ENCODE data around the gene CRHBP.
"Not testable (repeated sequence)": the region's sequence is repeated elsewhere in the genome, so short reads cannot be mapped to it uniquely, and the experiment has no call there.

The CRHBP gene

DNA sequence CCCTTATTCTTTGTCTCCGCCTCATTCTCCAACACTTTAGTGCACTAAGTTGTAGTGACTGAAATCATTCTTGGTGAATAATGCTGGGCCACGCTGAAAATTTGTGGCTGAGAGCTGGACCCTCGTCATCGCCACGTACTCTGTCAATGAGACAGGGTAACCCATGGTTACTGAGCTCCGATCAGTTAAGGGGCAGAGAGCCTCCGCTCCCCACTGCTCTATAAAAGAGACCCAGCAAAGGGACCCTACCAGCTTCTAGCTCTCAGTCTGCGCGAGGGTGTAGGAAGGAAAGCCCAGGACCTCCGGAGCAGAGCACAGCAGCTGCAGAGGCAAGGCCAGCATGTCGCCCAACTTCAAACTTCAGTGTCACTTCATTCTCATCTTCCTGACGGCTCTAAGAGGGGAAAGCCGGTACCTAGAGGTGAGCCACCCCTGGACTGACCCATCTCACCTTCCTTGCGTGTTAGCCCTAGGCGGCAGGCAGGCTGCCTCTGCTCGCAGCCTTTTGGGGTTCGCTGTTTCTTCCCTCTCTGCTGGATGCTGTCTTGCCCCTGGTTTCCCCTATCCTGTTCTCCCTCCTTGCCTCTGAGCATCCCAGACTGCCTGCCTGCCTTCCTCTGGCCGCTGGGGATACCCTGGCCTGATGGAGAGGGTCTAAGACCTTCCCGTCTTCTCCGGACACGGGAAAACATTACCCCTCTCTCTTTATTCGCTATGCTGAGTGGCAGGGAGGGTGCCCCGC, at the start of gene CRHBP:
CRHBP (plus strand) TSS at position 251 of the 742 bp plus-strand sequence; CDS start at position 341, 90 bp downstream.
- DNase-seq, result no peak

DNA sequence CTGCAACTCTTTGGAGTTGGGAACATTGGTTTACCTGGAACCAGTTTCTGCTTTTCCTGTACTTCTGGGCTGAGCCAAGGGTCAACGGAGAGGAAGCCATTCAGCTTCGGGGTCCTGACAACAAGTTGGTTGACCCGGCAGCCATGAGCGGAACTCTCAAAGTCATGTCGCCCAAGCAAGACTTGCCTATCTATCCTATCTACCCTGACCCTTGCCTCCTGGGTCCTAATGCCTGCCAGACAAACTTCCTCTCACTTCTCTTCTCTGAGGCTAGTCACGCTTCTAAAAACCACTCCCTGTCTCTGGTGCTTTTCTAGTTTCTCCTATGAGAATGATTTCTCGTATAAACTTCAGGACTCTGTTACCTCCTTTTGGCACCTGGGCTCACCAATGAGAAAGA, 44.7 kb upstream of the CRHBP start:
- DNase-seq, result no peak

- DNase-seq, result not testable (repeated sequence)
Observed at GRCh38 chr5:76910344-76910933, 42.4 kb upstream of the CRHBP start.

DNA sequence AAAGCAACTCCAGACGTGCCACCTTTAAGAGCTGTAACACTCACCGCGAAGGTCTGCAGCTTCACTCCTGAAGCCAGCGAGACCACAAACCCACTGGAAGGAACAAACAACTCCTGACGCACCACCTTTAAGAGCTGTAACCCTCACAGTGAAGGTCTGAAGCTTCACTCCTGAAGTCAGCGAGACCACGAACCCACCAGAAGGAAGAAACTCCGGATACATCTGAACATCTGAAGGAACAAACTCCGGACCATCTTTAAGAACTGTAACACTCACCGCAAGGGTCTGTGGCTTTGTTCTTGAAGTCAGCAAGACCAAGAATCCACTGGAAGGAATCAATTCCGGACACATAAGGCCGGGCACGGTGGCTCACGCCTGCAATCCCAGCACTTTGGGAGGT, 38.2 kb upstream of the CRHBP start:
- not testable (repeated sequence) for DNase-seq

- DNase-seq, result no peak
Observed at GRCh38 chr5:76918539-76918938, 34.3 kb upstream of the CRHBP start.

GRCh38 chr5:76920491-76920890, 32.4 kb upstream of the CRHBP start:
- DNase-seq, result no peak

GRCh38 chr5:76926329-76927105, 26.3 kb upstream of the CRHBP start:
- DNase-seq, result no peak

GRCh38 chr5:76927961-76928360, 24.9 kb upstream of the CRHBP start:
- no peak for DNase-seq

GRCh38 chr5:76930083-76930482, 22.8 kb upstream of the CRHBP start:
- no peak for DNase-seq

GRCh38 chr5:76938177-76938576, 14.7 kb upstream of the CRHBP start:
- no peak for DNase-seq

DNA sequence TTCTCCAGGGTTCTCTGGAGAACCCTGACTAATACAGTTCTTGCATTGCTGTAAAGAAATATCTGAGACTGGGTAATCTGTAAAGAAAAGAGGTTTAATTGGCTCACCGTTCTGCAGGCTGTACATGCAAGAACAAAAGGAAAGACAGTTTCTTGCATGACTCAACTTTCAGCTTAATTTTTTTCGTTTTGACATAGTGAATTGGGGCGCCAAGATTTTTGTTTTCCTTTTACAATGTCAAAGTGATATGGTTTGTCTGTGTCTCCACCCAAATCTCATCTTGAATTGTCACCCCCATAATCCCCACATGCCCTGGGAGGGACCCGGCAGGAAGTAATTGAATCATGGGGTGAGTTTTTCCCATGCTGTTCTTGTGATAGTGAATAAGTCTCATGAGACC, 11.8 kb upstream of the CRHBP start:
- DNase-seq, result no peak

DNA sequence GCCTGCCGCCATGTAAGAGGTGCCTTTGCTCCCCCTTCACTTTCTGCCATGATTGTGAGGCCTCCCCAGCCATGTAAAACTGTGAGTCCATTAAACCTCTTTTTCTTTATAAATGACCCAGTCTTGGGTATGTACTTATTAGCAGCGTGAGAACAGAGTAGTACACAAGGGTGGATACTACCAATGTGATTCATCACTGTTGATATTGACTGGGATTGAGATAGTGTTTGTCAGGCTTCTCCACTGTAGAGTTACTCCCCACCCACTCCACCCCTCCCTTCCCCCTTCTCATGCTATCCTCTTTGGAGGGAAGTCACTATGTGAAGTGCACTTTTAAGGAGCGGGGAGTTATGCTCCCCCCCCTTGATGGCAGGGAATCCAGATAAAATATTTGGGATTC, 11.4 kb upstream of the CRHBP start:
- DNase-seq, result no peak

GRCh38 chr5:76942581-76942980, 10.3 kb upstream of the CRHBP start:
- no peak for DNase-seq

DNA sequence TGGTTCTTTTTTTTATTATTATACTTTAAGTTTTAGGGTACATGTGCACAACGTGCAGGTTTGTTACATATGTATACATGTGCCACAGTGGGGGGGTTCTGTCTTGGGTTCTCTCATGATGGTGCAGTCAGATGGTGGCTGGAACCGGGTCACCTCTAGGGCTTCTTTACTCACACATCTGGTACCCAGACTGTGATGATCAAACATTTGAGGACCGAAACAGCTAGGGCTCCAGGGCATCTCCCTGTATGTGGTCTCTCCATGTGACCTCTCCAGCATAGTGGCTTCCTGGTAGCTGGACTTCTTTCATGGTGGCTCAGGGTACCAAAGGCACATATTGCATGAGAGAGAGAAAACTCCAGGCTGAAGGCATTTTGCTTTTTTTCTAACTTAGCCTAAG, 9.8 kb upstream of the CRHBP start:
- DNase-seq, result no peak

DNA sequence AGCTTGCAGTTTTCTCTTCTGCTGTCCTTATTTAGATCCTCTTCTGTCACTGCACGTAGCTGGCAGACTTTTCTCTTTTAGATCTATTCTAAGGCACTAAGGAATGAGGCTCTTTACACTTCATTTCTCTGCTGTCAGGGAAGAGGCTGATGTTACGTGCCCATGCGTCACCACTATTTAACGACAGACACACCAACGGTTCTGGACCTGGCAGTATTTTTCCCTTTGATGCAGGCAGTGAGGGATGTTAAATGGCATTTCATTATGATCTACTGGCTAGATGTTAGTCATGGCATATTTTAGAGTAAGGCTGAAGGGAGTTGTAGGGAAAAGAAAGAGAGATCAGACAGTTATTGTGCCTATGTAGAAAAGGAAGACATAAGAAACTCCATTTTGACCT, 8.2 kb upstream of the CRHBP start:
- DNase-seq, result no peak

DNA sequence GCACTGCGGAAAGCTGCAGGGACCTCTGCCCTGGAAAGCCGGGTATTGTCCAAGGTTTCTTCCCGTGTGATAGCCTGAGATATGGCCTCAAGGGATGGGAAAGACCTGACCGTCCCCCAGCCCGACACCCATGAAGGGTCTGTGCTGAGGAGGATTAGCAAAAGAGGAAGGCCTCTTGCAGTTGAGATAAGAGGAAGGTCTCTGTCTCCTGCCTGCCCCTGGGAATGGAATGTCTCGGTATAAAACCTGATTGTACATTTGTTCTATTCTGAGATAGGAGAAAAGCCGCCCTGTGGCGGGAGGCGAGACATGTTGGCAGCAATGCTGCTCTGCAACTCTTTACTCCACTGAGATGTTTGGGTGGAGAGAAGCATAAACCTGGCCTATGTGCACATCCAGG, 7.6 kb upstream of the CRHBP start:
- not testable (repeated sequence) for DNase-seq

GRCh38 chr5:76946090-76946489, 6.8 kb upstream of the CRHBP start:
- no peak for DNase-seq

DNA sequence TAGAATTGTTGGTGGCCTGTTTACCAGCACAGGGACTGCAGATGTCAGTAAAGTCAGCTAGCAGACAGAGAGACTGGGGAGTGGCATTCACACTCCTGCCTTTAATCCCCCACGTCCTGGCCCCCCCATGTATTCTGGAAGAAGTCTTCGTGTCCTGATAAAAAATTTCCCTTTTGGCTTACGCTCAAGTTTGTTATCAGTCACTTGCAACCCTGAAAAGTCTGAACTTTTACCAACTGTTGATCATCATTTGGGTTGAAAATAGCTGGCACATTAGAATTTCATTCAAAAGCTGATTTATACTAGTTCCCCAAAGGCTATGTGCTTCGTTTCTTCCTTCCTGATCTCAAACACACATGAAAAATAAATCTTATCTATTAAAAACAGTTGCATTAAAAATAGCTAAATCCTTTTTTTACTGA, 5.8 kb upstream of the CRHBP start:
- no peak for DNase-seq

GRCh38 chr5:76953551-76954382, 922 bp downstream of the CRHBP start:
- DNase-seq, result no peak

GRCh38 chr5:76954383-76954763, 1.5 kb downstream of the CRHBP start:
- DNase-seq, result no peak

- DNase-seq, result no peak
Observed at GRCh38 chr5:76956033-76956432, 3.2 kb downstream of the CRHBP start.

GRCh38 chr5:76958991-76959767, 6.3 kb downstream of the CRHBP start:
- DNase-seq, result no peak

Measured in CD4-positive, alpha-beta T cell treated with Interferon alpha-2 for 1 hour (primary cell).